Mesendoderm (in vitro differentiated cells): ENCODE results near the gene BAZ2A.

Source experiments
- DNase-seq: peaks from one replicate; pipeline ENCODE4 v3.0.0; 2013
- H2AK5ac ChIP-seq: 2 replicates; pipeline ENCODE4 v1.6.1; 2013; ENCODE audit warnings: low read length, inconsistent platforms
- H2BK120ac ChIP-seq: 2 replicates; pipeline ENCODE4 v1.6.1; 2013; ENCODE audit warnings: low read depth, mild to moderate bottlenecking, low read length, moderate library complexity, mixed read lengths
- H2BK15ac ChIP-seq: replicated peaks from 2 replicates; pipeline ENCODE4 v1.6.1; 2013; ENCODE audit warnings: low read depth, mild to moderate bottlenecking, moderate library complexity
- H2BK5ac ChIP-seq: 2 replicates; pipeline ENCODE4 v1.6.1; 2013; ENCODE audit warnings: low read length, inconsistent platforms
- H3K18ac ChIP-seq: 2 replicates; pipeline ENCODE4 v1.6.1; 2013; ENCODE audit warnings: mild to moderate bottlenecking, low read length, mixed read lengths
- H3K23ac ChIP-seq: one replicate; pipeline ENCODE4 v1.6.1; 2013; ENCODE audit warnings: low read length
- H3K27ac ChIP-seq: 2 replicates; pipeline ENCODE4 v1.5.1; 2013; ENCODE audit warnings: low read depth, mild to moderate bottlenecking, inconsistent platforms, low read length, moderate library complexity
- H3K27me3 ChIP-seq: 2 replicates; pipeline ENCODE4 v1.6.1; 2013; ENCODE audit warnings: low read length, control low read depth, mild to moderate bottlenecking, inconsistent platforms; ENCODE audit not compliant: insufficient read depth, poor library complexity
- H3K36me3 ChIP-seq: 2 replicates; pipeline ENCODE4 v1.6.1; 2013; ENCODE audit warnings: low read length, inconsistent platforms; ENCODE audit not compliant: control insufficient read depth, insufficient read depth
- H3K4ac ChIP-seq: one replicate; pipeline ENCODE4 v1.6.1; 2013; ENCODE audit warnings: low read depth, mild to moderate bottlenecking, low read length, moderate library complexity
- H3K4me1 ChIP-seq: 2 replicates; pipeline ENCODE4 v1.6.1; 2013; ENCODE audit warnings: low read depth, low read length, inconsistent platforms; ENCODE audit not compliant: control insufficient read depth
- H3K4me2 ChIP-seq: 2 replicates; pipeline ENCODE4 v1.6.1; 2013; ENCODE audit warnings: low read length
- H3K4me3 ChIP-seq: 2 replicates; pipeline ENCODE4 v1.5.1; 2013; ENCODE audit warnings: mild to moderate bottlenecking, low read length
- H3K56ac ChIP-seq: one replicate; pipeline ENCODE4 v1.6.1; 2013; ENCODE audit warnings: low read length
- H3K79me1 ChIP-seq: 2 replicates; pipeline ENCODE4 v1.6.1; 2013; ENCODE audit warnings: low read length, inconsistent platforms
- H3K79me2 ChIP-seq: 2 replicates; pipeline ENCODE4 v1.6.1; 2013; ENCODE audit warnings: mild to moderate bottlenecking, low read length; ENCODE audit not compliant: control insufficient read depth, insufficient read depth
- H3K9ac ChIP-seq: 2 replicates; pipeline ENCODE4 v1.6.1; 2013; ENCODE audit warnings: low read length, inconsistent platforms
- H4K5ac ChIP-seq: one replicate; pipeline ENCODE4 v1.6.1; 2013; ENCODE audit warnings: low read length
- H4K8ac ChIP-seq: one replicate; pipeline ENCODE4 v1.6.1; 2013; ENCODE audit warnings: low read depth, mild to moderate bottlenecking, control low read depth, low read length, moderate library complexity
- WGBS: extraction: QIAGEN DNeasy Blood & Tissue Kit; methylation state at CpG from one replicate; pipeline ENCODE4 v1.1.7; 2013; ENCODE audit warnings: low lambda C conversion rate, missing lambda C conversion rate; ENCODE audit not compliant: insufficient coverage; ENCODE audit errors: extremely low coverage; 5-methylcytosine and 5-hydroxymethylcytosine counted together

BAZ2A gene

DNA sequence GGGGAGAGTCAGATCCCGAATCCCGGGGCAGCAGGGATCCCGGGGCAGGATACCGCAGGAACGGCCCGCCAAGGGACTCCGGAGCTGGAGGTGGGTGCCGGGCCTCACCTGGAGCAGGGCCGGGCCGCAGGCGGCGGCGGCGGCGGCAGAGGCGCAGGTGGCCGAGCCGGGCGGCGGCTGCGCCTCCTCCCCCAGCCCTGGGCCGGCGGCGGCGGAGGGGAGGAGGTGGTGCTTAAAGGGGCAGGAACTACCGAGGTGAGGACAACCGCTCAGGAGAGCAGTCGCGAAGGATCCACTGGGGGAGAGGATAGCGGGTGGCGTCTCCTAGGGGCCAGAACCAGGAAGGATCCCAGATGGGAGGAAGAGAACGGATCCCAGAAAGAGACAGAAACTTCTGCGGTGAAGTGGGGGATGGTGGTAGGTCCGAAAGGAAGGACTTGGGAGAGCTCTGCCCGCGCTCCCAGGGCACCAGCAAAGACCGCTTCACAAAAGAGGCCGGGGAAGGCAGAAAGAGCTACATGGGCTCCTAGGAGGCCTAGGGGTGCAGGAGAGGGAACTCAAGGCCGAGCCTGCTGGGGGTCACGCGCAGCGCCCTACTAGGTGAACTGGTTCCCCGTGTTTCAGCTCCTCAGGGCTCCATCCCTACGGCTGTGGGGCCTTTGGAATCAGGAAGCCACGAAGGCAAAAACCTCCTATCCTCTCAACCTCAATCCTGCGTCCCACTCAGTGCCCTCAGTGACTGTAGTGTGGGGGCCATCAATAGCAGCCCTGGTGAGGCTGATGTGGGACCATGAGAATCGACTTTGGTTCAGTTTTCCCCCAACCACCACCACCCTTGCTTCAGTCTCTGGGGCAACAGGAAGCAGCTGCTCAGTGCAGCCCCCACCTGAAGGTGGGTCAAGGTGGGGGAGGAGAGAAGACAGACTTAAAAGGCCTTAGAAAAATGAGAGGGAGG lies 5.0 kb upstream of the BAZ2A start:
- Histone ChIP-seq H3K56ac (peak overlapping the region; percentile 91), H3K23ac (peak overlapping the region; percentile 81), H3K9ac (peak overlapping the region; percentile 60), H2AK5ac (no peak overlapping the region), H2BK15ac (no peak overlapping the region), H2BK5ac (peak overlapping the region; percentile 65), H3K27ac (peak overlapping the region; percentile 91), H3K27me3 (no peaks in the 10 kb centered on the region), H4K8ac (no peak overlapping the region), H3K4me1 (peaks cover 17% of the 10 kb centered on the region), H4K5ac (no peak overlapping the region), H3K79me1 (peaks cover 10% of the 10 kb centered on the region), H3K4me2 (peak overlapping the region; percentile 91), H3K36me3 (peaks cover 11% of the 10 kb centered on the region), H3K4me3 (peak overlapping the region; percentile 79), H2BK120ac (no peak overlapping the region), H3K18ac (peak overlapping the region; percentile 54), H3K4ac (peak overlapping the region; percentile 44), H3K79me2 (peaks cover 3% of the 10 kb centered on the region)
- peak; percentile 96 for DNase-seq
- no CpG with 5 or more reads among the region's 47 CpGs for WGBS

DNA sequence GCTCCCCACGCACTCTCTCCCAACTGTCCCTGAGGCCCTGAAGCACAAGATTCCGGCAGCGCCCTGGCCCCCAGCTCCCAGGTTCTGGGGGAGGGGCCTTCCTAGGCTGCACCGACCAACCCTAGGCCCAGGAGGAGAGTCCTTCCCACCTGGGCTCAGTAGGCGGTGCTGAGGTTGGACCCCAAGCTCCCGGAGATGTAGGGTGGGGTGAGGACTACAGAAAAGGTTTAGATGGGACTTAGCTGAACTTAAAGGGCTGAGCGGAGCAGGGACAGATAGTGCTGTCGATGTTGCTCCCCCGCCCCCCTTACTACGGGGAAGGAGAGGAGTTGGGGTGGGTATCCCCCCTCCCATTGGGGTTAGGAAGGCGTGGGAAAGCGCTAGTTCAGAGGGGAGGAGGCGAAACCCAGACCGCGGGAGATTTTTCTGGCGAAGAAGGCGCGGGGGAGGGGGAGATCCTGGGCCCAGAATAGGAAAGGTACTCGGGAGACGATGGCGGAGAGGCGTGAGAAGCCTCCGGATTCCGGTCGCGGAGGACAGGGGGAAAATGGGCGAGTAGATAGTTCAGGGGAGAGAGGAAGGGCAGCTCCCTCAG lies 4.2 kb upstream of the BAZ2A start:
- Histone ChIP-seq H2BK120ac (no peak overlapping the region), H3K56ac (peak overlapping the region; percentile 91)

DNA sequence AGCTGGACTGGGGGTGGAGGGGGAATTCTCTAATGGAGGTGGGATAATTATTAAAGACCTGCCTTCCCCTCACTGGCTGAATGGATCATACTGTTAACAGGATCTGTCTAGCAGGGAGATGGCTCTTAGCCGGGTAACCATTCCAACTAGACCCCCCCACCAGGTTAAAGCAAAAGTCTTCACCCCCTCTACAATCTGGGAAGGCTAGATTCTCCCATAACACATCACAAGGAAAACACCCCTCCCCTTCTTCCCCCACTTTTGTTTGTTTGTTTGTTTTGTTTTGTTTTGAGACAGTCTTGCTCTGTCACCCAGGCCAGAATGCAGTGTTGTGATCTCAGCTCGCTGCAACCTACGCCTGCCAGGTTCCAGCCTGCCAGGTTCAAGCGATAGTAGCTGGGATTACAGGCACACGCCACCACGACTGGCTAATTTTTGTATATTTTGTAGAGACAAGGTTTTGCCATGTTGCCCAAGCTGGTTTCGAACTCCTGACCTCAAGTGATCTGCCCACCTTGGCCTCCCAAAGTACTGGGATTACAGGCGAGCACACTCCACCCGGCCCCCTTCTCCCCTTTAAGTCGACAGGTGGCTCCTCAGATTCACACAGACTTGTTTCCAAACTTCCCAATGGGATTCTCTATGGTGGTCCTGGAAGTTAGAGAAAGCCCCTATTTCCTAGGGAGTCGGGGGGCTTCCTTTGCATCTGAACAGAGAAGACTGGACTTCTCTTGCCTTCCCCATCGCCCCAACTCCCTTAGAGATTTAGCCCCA lies 3.5 kb upstream of the BAZ2A start:
- no CpG with 5 or more reads among the region's 12 CpGs for WGBS
- no peak for DNase-seq
- H2AK5ac ChIP-seq = no peak overlapping the region

More for the DNA sequence above, 4.2 kb upstream of the BAZ2A start:
- peak overlapping the region; percentile 81 for H3K23ac ChIP-seq
- H3K4me1 ChIP-seq = peaks cover 17% of the 10 kb centered on the region
- peaks cover 7% of the 10 kb centered on the region for H3K79me2 ChIP-seq
- no peak overlapping the region for H2AK5ac ChIP-seq
- no peak overlapping the region for H4K5ac ChIP-seq
- H3K79me1 ChIP-seq = peaks cover 8% of the 10 kb centered on the region
- peak overlapping the region; percentile 65 for H2BK5ac ChIP-seq
- WGBS = no CpG with 5 or more reads among the region's 27 CpGs
- no peak overlapping the region for H2BK15ac ChIP-seq
- peaks cover 8% of the 10 kb centered on the region for H3K36me3 ChIP-seq
- peak overlapping the region; percentile 91 for H3K27ac ChIP-seq
- H3K4ac ChIP-seq = peak overlapping the region; percentile 44
- DNase-seq = peak; percentile 87
- H3K4me3 ChIP-seq = peak overlapping the region; percentile 79
- H4K8ac ChIP-seq = no peak overlapping the region
- H3K4me2 ChIP-seq = peak overlapping the region; percentile 91
- H3K18ac ChIP-seq = peak overlapping the region; percentile 54
- H3K27me3 ChIP-seq = no peaks in the 10 kb centered on the region
- peak overlapping the region; percentile 60 for H3K9ac ChIP-seq

DNA sequence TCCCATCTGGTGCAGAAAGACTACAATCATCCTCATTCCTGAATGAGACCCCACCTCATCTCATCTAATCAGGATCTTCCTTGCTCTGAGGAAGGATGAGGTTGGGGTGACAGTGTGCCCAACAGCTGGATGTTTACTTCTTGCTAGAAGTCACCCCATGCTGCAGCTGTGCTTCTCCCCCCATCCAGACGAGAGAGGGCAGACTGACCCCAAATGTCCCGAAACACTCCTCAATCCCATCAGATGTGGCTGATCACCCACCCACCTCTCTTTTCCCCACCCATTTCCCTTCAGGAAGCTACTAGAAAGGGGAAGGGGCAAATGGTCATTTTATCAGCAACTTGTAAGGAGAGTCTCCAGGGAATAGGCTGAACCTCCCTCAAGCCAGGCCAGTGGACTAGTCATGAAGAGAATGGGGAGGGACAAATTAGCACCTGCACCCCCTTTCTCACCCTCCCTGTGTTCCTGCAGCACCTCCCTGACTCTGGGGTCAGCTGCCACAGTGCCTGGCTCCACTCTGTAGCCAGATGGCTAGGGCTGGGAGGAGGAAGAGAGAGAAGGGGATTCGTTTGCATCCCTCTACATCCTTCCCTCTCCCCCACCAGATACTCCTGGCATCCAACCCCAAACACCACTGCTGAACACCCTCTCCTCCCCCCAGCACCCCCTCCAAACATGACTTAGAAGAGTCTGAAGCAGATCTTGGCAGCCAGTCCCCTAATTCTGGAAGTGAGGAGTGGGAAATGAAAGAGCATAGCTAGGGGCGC lies 2.8 kb upstream of the BAZ2A start:
- Histone ChIP-seq H3K79me1 (peaks cover 8% of the 10 kb centered on the region), H3K27me3 (no peaks in the 10 kb centered on the region), H3K18ac (no peak overlapping the region), H3K4ac (no peak overlapping the region), H3K4me2 (peak overlapping the region; percentile 0), H3K4me1 (peaks cover 20% of the 10 kb centered on the region), H2BK120ac (no peak overlapping the region), H3K79me2 (peaks cover 20% of the 10 kb centered on the region), H3K4me3 (no peak overlapping the region), H2BK5ac (no peak overlapping the region), H4K8ac (no peak overlapping the region), H2BK15ac (no peak overlapping the region), H3K36me3 (peaks cover 2% of the 10 kb centered on the region), H3K23ac (no peak overlapping the region), H4K5ac (no peak overlapping the region), H2AK5ac (peak overlapping the region; percentile 39), H3K27ac (no peak overlapping the region), H3K9ac (peak overlapping the region; percentile 36), H3K56ac (peak overlapping the region; percentile 66)
- WGBS = no CpG with 5 or more reads among the region's 4 CpGs
- no peak for DNase-seq

More for the DNA sequence above, 3.5 kb upstream of the BAZ2A start:
- Histone ChIP-seq H3K4ac (no peak overlapping the region), H3K9ac (peak overlapping the region; percentile 60), H2BK15ac (no peak overlapping the region), H3K4me1 (peaks cover 18% of the 10 kb centered on the region), H3K56ac (peak overlapping the region; percentile 91), H3K27ac (no peak overlapping the region), H2BK120ac (no peak overlapping the region), H3K79me2 (peaks cover 13% of the 10 kb centered on the region), H3K4me3 (no peak overlapping the region), H3K18ac (no peak overlapping the region), H3K27me3 (no peaks in the 10 kb centered on the region), H2BK5ac (no peak overlapping the region), H4K8ac (no peak overlapping the region), H4K5ac (no peak overlapping the region), H3K23ac (no peak overlapping the region), H3K79me1 (peaks cover 8% of the 10 kb centered on the region), H3K36me3 (peaks cover 4% of the 10 kb centered on the region), H3K4me2 (peak overlapping the region; percentile 64)
